Measurements from ENCODE around the gene AARS2. TPM values are rescaled to one million over a fixed set of nuclear protein-coding genes. Genes with fewer than 3 reads are reported as not detected.

The AARS2 gene
- total RNA-seq, 1 experiment from 2014 or later, result 28.9 TPM

GRCh38 chr6:44291841-44292240, 21.3 kb downstream of the AARS2 start:
- DNase-seq (ENCODE audit: low spot score) (no peak), ATAC-seq (no peak)
- ChIA-PET POLR2A (no interaction called here), CTCF (interaction anchor here (0.9 to 5.2 kb wide), 5 partner anchors 13 to 55 kb away, joined by 3 to 26 read pairs (median 9); partner anchors contain the start of gene AARS2)
- no peak overlapping the region for H3K4me3 Mint-ChIP-seq
- no peaks in the 10 kb centered on the region for H3K9me3 Mint-ChIP-seq
- peaks cover 48% of the 10 kb centered on the region for H3K27me3 Mint-ChIP-seq (ENCODE audit: low read depth)
- H3K4me1 Mint-ChIP-seq, result peaks cover 5% of the 10 kb centered on the region
- H3K36me3 Mint-ChIP-seq, result no peaks in the 10 kb centered on the region
- no peak overlapping the region for H3K27ac Mint-ChIP-seq
- TF ChIP-seq TCF7 (CRISPR knock-in tag; IDR thresholded peaks at IDR 0.05; ENCODE audit: low read depth) (no peak), AR (CRISPR knock-in tag; IDR thresholded peaks at IDR 0.05) (no peak), MXD4 (CRISPR knock-in tag; IDR thresholded peaks at IDR 0.05; ENCODE audit: borderline replicate concordance) (no peak), ZNF423 (CRISPR knock-in tag; IDR thresholded peaks at IDR 0.05) (no peak), TEAD1 (CRISPR knock-in tag; IDR thresholded peaks at IDR 0.05) (no peak), PRDM15 (CRISPR knock-in tag; IDR thresholded peaks at IDR 0.05) (no peak), ZNF416 (CRISPR knock-in tag; IDR thresholded peaks at IDR 0.05) (no peak), ZNF512 (CRISPR knock-in tag; IDR thresholded peaks at IDR 0.05; ENCODE audit: borderline replicate concordance) (no peak)

- POLR2A ChIA-PET, result no interaction called here
- CTCF ChIA-PET, result interaction anchor here (1.2 to 2.6 kb wide), 2 partner anchors 20 to 23 kb away, joined by 6 to 10 read pairs; partner anchors contain the start of gene AARS2
- ATAC-seq, result no peak
- Mint-ChIP-seq H3K4me3 (no peak overlapping the region), H3K4me1 (no peaks in the 10 kb centered on the region), H3K27ac (no peak overlapping the region), H3K27me3 (ENCODE audit: low read depth) (peaks cover 47% of the 10 kb centered on the region), H3K9me3 (no peaks in the 10 kb centered on the region), H3K36me3 (no peaks in the 10 kb centered on the region)
- DNase-seq (ENCODE audit: low spot score), result no peak
- TF ChIP-seq E2F5 (CRISPR knock-in tag; IDR thresholded peaks at IDR 0.05), result no peak
Measured at GRCh38 chr6:44289726-44290260, 23.4 kb downstream of the AARS2 start.

GRCh38 chr6:44286747-44287146, 26.4 kb downstream of the AARS2 start:
- DNase-seq (ENCODE audit: low spot score), result no peak
- no peak for ATAC-seq
- Mint-ChIP-seq H3K4me3 (no peak overlapping the region), H3K27me3 (ENCODE audit: low read depth) (peaks cover 54% of the 10 kb centered on the region), H3K4me1 (no peaks in the 10 kb centered on the region), H3K27ac (no peak overlapping the region), H3K36me3 (no peaks in the 10 kb centered on the region), H3K9me3 (no peaks in the 10 kb centered on the region)
- ChIA-PET CTCF (interaction anchor here (1.9 to 2.6 kb wide), 2 partner anchors 18 kb away, joined by 9 to 10 read pairs; no protein-coding TSS in a partner anchor), POLR2A (no interaction called here)
- no peak for TF ChIP-seq SP1 (CRISPR knock-in tag; conservative IDR thresholded peaks at IDR 0.05)
- no peak for TF ChIP-seq NR3C1 (CRISPR knock-in tag; conservative IDR thresholded peaks at IDR 0.05; ENCODE audit: low read depth)
- no peak for TF ChIP-seq TEAD1 (CRISPR knock-in tag; IDR thresholded peaks at IDR 0.05)
- no peak for TF ChIP-seq TP53 (CRISPR knock-in tag; IDR thresholded peaks at IDR 0.05)
- no peak for TF ChIP-seq FOXP1 (CRISPR knock-in tag; IDR thresholded peaks at IDR 0.05; ENCODE audit: borderline replicate concordance)
- no peak for TF ChIP-seq JUN (CRISPR knock-in tag; IDR thresholded peaks at IDR 0.05)
- TF ChIP-seq KAT7 (CRISPR knock-in tag; IDR thresholded peaks at IDR 0.05; ENCODE audit: borderline replicate concordance), result no peak
- TF ChIP-seq ATF2 (CRISPR knock-in tag; IDR thresholded peaks at IDR 0.05; ENCODE audit: borderline replicate concordance, low read depth), result no peak
- no peak for TF ChIP-seq ZNF425 (CRISPR knock-in tag; conservative IDR thresholded peaks at IDR 0.05)
- TF ChIP-seq HMGA2 (CRISPR knock-in tag; IDR thresholded peaks at IDR 0.05), result no peak
